K562 (cell line): Measurements from ENCODE around the gene TJP3. TPM values are rescaled to one million over a fixed set of nuclear protein-coding genes. Genes with fewer than 3 reads are reported as not detected.
A peak's percentile ranks its signal among the peaks of the same experiment; 100 is the strongest.

Experiments
- ADNP ChIP-seq: fragments of 200-800 bp; sonication (Bioruptor generic); IDR thresholded peaks from 2 replicates; pipeline ENCODE4 v1.6.1; 2016; ENCODE audit warnings: missing genetic modification characterization, missing compliant biosample characterization
- CLOCK ChIP-seq: fragments of 250-450 bp; sonication (Bioruptor Pico); IDR thresholded peaks from 2 replicates; pipeline ENCODE4 v1.4.0; 2020; ENCODE audit warnings: mild to moderate bottlenecking, moderate library complexity, borderline replicate concordance
- CTCF ChIP-seq, 3 experiments: IDR thresholded peaks in 2 of 3; conservative IDR thresholded peaks in 1 of 3; 2 replicates each; pipeline ENCODE4 v1.5.1; 2011 to 2012; ENCODE audit warnings: low read length in 3 of 3, mild to moderate bottlenecking in 3 of 3, control low read depth in 2 of 3, improper control_type of control experiment in 1 of 3, inconsistent platforms in 1 of 3, low read depth in 1 of 3, mixed read lengths in 1 of 3, moderate library complexity in 1 of 3; ENCODE audit not compliant: insufficient read depth in 2 of 3
- DACH1 ChIP-seq: fragments of 450-650 bp; IDR thresholded peaks from 2 replicates; pipeline ENCODE4 v1.6.1; 2018; ENCODE audit not compliant: partially characterized antibody
- POLR2G ChIP-seq: fragments of 200-400 bp; formaldehyde crosslinking; IDR thresholded peaks from 2 replicates; pipeline ENCODE4 v1.6.1; 2017; ENCODE audit warnings: low read depth, mild to moderate bottlenecking, antibody characterized with exemption, low read length, moderate library complexity
- RB1 ChIP-seq: fragments of 450-650 bp; IDR thresholded peaks from 2 replicates; pipeline ENCODE4 v1.6.1; 2017; ENCODE audit warnings: low read depth, mild to moderate bottlenecking
- SIN3A ChIP-seq, 2 experiments: fragments of 150-350 bp in 1 of 2; IDR thresholded peaks; 2 replicates each; pipeline ENCODE4 v1.6.1; 2011 to 2016; ENCODE audit warnings: borderline replicate concordance in 2 of 2, low read depth in 2 of 2, low read length in 2 of 2, mild to moderate bottlenecking in 2 of 2, moderate library complexity in 2 of 2; ENCODE audit not compliant: control insufficient read depth in 1 of 2
- VEZF1 ChIP-seq: fragments of 200-800 bp; sonication (Bioruptor generic); IDR thresholded peaks from 2 replicates; pipeline ENCODE4 v1.6.1; 2017; ENCODE audit warnings: missing genetic modification characterization, missing compliant biosample characterization
- ZBTB7A ChIP-seq: IDR thresholded peaks from 2 replicates; pipeline ENCODE4 v1.6.1; 2011; ENCODE audit warnings: low read depth, mild to moderate bottlenecking, low read length, moderate library complexity, borderline replicate concordance; ENCODE audit not compliant: control insufficient read depth
- ZFP30 ChIP-seq: fragments of 250-450 bp; sonication (Bioruptor Pico); IDR thresholded peaks from 2 replicates; pipeline ENCODE4 v1.8.0; 2022; ENCODE audit warnings: moderate library complexity, mild to moderate bottlenecking, inconsistent platforms, borderline replicate concordance
- ZFP36 ChIP-seq: fragments of 150-350 bp; IDR thresholded peaks from 2 replicates; pipeline ENCODE4 v1.6.1; 2018; ENCODE audit warnings: low read length, low read depth; ENCODE audit not compliant: partially characterized antibody
- ZKSCAN8 ChIP-seq: fragments of 200-800 bp; sonication (Bioruptor generic); IDR thresholded peaks from 2 replicates; pipeline ENCODE4 v1.6.1; 2016; ENCODE audit warnings: missing genetic modification characterization, missing compliant biosample characterization
- ZNF311 ChIP-seq: fragments of 250-450 bp; sonication (Bioruptor Pico); IDR thresholded peaks from 2 replicates; pipeline ENCODE4 v1.4.0; 2020; ENCODE audit warnings: mild to moderate bottlenecking, moderate library complexity
- ZNF780A ChIP-seq: fragments of 250-450 bp; sonication (Bioruptor Pico); IDR thresholded peaks from 2 replicates; pipeline ENCODE4 v1.5.0; 2021; ENCODE audit warnings: mild to moderate bottlenecking
- polyA plus RNA-seq, 8 experiments: library from polyadenylated mRNA; depleted of rRNA in 4 of 8; stranded (reverse) in 5 of 8; unstranded in 3 of 8; fragments of >200 nt; fragmentation: Nextera tagmentation in 2 of 8; fragmentation: Illumina TruSeq in 1 of 8; extraction: Ambion mirVana in 2 of 8; extraction: Trizol in 1 of 8; gene quantifications; 2 replicates each; pipeline versions ENCODE4 v1.2.1 to v1.2.3, GENCODE V29; 2011 to 2014; ENCODE audit warnings: inconsistent platforms in 1 of 8, missing spikeins in 1 of 8
- total RNA-seq, 7 experiments: library from RNA; depleted of rRNA in 6 of 7; stranded (reverse); fragments of >200 nt in 6 of 7; fragmentation: Illumina TruSeq in 2 of 7; extraction: Trizol in 2 of 7; gene quantifications; 2 replicates each; pipeline versions ENCODE4 v1.2.1 to v1.2.3, GENCODE V29; 2011 to 2021; ENCODE audit warnings: low replicate concordance in 1 of 7
- TF ChIP-seq, protein P1 (sequence below): sonication (generic); formaldehyde crosslinking; IDR thresholded peaks from 2 replicates; pipeline ENCODE4 v1.8.1; 2023; ENCODE audit warnings: mild to moderate bottlenecking, missing genetic modification reagents, moderate library complexity
- TF ChIP-seq, protein P2 (sequence below), 2 experiments: fragments of 450-650 bp; conservative IDR thresholded peaks; 2 replicates each; pipeline ENCODE4 v1.6.1; 2017; ENCODE audit warnings: mild to moderate bottlenecking in 2 of 2, moderate library complexity in 2 of 2

Gene TJP3
- total and polyA plus RNA-seq, 9 of the 15 experiments (the other 6 are each of a cell fraction or from before 2014, with no cell fraction given), result 0.11 to 2.4 (median 0.57) TPM; not detected in 1

- no peak for TF ChIP-seq CLOCK (CRISPR knock-in tag)
- peak; percentile 95 for TF ChIP-seq ZBTB7A
- TF ChIP-seq ZKSCAN8 (CRISPR knock-in tag), result no peak
- peak; percentile 15; the same call in 1 of the 2 replicates for TF ChIP-seq RB1
- TF ChIP-seq VEZF1, result peak; percentile 88
- peak in 1 of 3 experiments; percentile 0; a peak in 1 of 6 replicates for TF ChIP-seq CTCF (IDR thresholded peaks at IDR 0.05 in 2 of 3, conservative IDR thresholded peaks at IDR 0.05 in 1 of 3; ENCODE audit: insufficient read depth in 2 of 3, low read depth in 1 of 3, low read length in 3 of 3)
- TF ChIP-seq ZNF311 (CRISPR knock-in tag), result no peak
- TF ChIP-seq, protein P1, sequence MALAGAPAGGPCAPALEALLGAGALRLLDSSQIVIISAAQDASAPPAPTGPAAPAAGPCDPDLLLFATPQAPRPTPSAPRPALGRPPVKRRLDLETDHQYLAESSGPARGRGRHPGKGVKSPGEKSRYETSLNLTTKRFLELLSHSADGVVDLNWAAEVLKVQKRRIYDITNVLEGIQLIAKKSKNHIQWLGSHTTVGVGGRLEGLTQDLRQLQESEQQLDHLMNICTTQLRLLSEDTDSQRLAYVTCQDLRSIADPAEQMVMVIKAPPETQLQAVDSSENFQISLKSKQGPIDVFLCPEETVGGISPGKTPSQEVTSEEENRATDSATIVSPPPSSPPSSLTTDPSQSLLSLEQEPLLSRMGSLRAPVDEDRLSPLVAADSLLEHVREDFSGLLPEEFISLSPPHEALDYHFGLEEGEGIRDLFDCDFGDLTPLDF (CRISPR knock-in tag), result no peak
- peak; percentile 74 for TF ChIP-seq POLR2G
- TF ChIP-seq, protein P2, sequence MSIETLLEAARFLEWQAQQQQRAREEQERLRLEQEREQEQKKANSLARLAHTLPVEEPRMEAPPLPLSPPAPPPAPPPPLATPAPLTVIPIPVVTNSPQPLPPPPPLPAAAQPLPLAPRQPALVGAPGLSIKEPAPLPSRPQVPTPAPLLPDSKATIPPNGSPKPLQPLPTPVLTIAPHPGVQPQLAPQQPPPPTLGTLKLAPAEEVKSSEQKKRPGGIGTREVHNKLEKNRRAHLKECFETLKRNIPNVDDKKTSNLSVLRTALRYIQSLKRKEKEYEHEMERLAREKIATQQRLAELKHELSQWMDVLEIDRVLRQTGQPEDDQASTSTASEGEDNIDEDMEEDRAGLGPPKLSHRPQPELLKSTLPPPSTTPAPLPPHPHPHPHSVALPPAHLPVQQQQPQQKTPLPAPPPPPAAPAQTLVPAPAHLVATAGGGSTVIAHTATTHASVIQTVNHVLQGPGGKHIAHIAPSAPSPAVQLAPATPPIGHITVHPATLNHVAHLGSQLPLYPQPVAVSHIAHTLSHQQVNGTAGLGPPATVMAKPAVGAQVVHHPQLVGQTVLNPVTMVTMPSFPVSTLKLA (conservative IDR thresholded peaks at IDR 0.05), result peak; percentile 6 to 64; a peak in 1 of 4 replicates
- no peak for TF ChIP-seq ZFP30
- 0 out of 4 replicates have a peak, but pooled peaks of 1 of the 2 experiments have one; percentile 20 for TF ChIP-seq SIN3A (IDR thresholded peaks at IDR 0.05; ENCODE audit: borderline replicate concordance in 2 of 2, control insufficient read depth in 1 of 2, low read depth in 2 of 2, low read length in 2 of 2)
- peak; percentile 84 for TF ChIP-seq ADNP (tag)
- no peak for TF ChIP-seq ZNF780A (CRISPR knock-in tag)
- peak; percentile 74 for TF ChIP-seq ZFP36
- TF ChIP-seq DACH1, result no peak
Observed at GRCh38 chr19:3785938-3786824, 78.0 kb downstream of the TJP3 start, which contains the start of gene MATK (continued).
